Measurements from ENCODE around the gene DOK1.
A peak's percentile ranks its signal among the peaks of the same experiment; 100 is the strongest.

DOK1 gene

GRCh38 chr2:74525717-74526648 lies 28.5 kb upstream of the DOK1 start, which contains the start of gene DQX1:
Gene DQX1, minus strand, starts transcription at chr2:74526231. Its CDS starts 502 bp downstream, at chr2:74525729.
- peak; percentile 39 for DNase-seq

- DNase-seq, result no peak
These were observed 27.8 kb upstream of the DOK1 start for GRCh38 chr2:74526649-74527230.

- no peak for DNase-seq
These were observed 26.8 kb upstream of the DOK1 start for GRCh38 chr2:74527741-74528140.

GRCh38 chr2:74528600-74529356 lies 25.7 kb upstream of the DOK1 start:
- DNase-seq, result no peak

GRCh38 chr2:74529357-74530238 lies 24.9 kb upstream of the DOK1 start, which contains the start of the genes AUP1 and HTRA2:
Gene AUP1, minus strand, starts transcription at chr2:74529706. Its CDS starts 77 bp downstream, at chr2:74529629.
Gene HTRA2, plus strand, starts transcription at chr2:74529933. Its CDS starts 74 bp downstream, at chr2:74530007.
- peak; percentile 98 for DNase-seq

GRCh38 chr2:74530239-74531187 lies 24.0 kb upstream of the DOK1 start:
- peak; percentile 27 for DNase-seq

GRCh38 chr2:74531666-74532065 lies 22.9 kb upstream of the DOK1 start:
- no peak for DNase-seq

- peak; percentile 47 for DNase-seq
These were observed 22.3 kb upstream of the DOK1 start for GRCh38 chr2:74532222-74532621.

GRCh38 chr2:74533464-74533863 lies 21.1 kb upstream of the DOK1 start:
- no peak for DNase-seq

- DNase-seq, result no peak
These were observed 20.1 kb upstream of the DOK1 start for GRCh38 chr2:74534411-74534810.

- DNase-seq, result no peak
These were observed 19.0 kb upstream of the DOK1 start for GRCh38 chr2:74535440-74535965.

GRCh38 chr2:74536166-74536950 lies 18.2 kb upstream of the DOK1 start:
- no peak for DNase-seq

- no peak for DNase-seq
These were observed 17.4 kb upstream of the DOK1 start for GRCh38 chr2:74537140-74537539.

- no peak for DNase-seq
These were observed 15.6 kb upstream of the DOK1 start for GRCh38 chr2:74538881-74539339.

GRCh38 chr2:74540291-74540690 lies 14.2 kb upstream of the DOK1 start:
- DNase-seq, result no peak

- DNase-seq, result no peak
These were observed 11.5 kb upstream of the DOK1 start for GRCh38 chr2:74542978-74543377.

- peak; percentile 14 for DNase-seq
These were observed 9.9 kb upstream of the DOK1 start for GRCh38 chr2:74544634-74545033.

GRCh38 chr2:74546004-74546403 lies 8.5 kb upstream of the DOK1 start:
- no peak for DNase-seq

GRCh38 chr2:74548285-74548899 lies 6.1 kb upstream of the DOK1 start:
- peak; percentile 78 for DNase-seq
